Astrocyte of the cerebellum (primary cell): Measurements from ENCODE around the gene GRID2.

Source experiments
- DNase-seq: peaks from one replicate; pipeline ENCODE4 v3.0.0-alpha.2; 2011; ENCODE audit warnings: low read depth
- H3K4me3 ChIP-seq: 2 replicates; pipeline ENCODE4 v1.5.1; 2011; ENCODE audit warnings: mild to moderate bottlenecking, low read depth, low read length, moderate library complexity
- CTCF ChIP-seq: IDR thresholded peaks from 2 replicates; pipeline ENCODE4 v1.5.1; 2012; ENCODE audit warnings: low read length, low read depth, moderate library complexity, mild to moderate bottlenecking; ENCODE audit errors: missing control alignments
- in situ Hi-C: cut with HindIII; loops from 2 replicates; pipeline ENCODE4 v1.10.0; 2017; ENCODE audit warnings: low sequenced_read_pairs

GRID2 gene

DNA sequence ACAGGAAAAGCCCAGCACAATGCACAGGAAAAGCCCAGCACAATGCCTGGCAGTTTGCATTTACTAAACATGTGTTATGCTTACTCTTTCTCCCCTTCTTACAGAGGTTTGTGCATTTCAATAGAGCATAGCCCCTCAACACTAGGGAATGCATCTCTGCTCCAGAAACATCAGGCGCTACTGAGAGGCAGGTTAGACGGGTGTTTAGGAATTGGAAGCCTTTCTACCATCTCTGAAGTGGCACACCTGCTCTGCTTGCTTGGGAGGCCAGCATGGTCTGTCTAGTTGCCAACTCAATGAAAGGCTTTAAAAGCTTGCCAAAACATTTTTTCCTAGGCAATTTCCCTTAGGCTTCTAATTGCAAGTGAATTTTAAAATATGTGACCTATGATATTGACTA lies 55.7 kb downstream of the GRID2 start:
- no peak for TF ChIP-seq CTCF
- no peak for DNase-seq
- in situ Hi-C loops, result no loop called here

GRCh38 chr4:92362028-92362427 lies 58.3 kb downstream of the GRID2 start:
- in situ Hi-C loops, result no loop called here
- H3K4me3 ChIP-seq, result no peak overlapping the region
- no peak for TF ChIP-seq CTCF
- DNase-seq, result no peak

More for the DNA sequence above, 55.7 kb downstream of the GRID2 start:
- H3K4me3 ChIP-seq, result no peak overlapping the region

GRCh38 chr4:92368653-92369052 lies 64.9 kb downstream of the GRID2 start:
- no peak overlapping the region for H3K4me3 ChIP-seq
- no peak for TF ChIP-seq CTCF
- in situ Hi-C loops, result no loop called here
- DNase-seq, result no peak

DNA sequence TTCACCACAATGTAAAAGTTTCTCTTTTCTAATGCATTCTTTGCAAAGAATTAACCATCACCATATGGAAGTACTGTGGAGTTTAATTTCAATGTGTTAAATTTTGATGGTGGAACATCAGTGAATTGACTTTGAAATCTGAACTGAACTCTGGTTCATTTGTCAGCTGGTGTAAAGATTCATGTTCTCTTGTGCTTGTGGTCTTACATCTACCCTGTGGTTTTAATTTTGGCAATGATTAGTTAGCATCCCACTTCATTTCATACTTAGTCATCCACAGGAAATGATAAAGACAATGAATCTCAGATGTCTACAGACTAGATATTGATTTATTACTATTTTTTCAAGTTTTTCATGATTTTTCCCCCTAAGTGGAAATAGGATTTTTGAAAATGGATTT lies 77.8 kb downstream of the GRID2 start:
- DNase-seq, result peak; percentile 31
- in situ Hi-C loops, result no loop called here

GRCh38 chr4:92382128-92382527 lies 78.4 kb downstream of the GRID2 start:
- no peak overlapping the region for H3K4me3 ChIP-seq
- TF ChIP-seq CTCF, result no peak
- in situ Hi-C loops, result no loop called here
- no peak for DNase-seq

More for the DNA sequence above, 77.8 kb downstream of the GRID2 start:
- TF ChIP-seq CTCF, result no peak
- no peak overlapping the region for H3K4me3 ChIP-seq

DNA sequence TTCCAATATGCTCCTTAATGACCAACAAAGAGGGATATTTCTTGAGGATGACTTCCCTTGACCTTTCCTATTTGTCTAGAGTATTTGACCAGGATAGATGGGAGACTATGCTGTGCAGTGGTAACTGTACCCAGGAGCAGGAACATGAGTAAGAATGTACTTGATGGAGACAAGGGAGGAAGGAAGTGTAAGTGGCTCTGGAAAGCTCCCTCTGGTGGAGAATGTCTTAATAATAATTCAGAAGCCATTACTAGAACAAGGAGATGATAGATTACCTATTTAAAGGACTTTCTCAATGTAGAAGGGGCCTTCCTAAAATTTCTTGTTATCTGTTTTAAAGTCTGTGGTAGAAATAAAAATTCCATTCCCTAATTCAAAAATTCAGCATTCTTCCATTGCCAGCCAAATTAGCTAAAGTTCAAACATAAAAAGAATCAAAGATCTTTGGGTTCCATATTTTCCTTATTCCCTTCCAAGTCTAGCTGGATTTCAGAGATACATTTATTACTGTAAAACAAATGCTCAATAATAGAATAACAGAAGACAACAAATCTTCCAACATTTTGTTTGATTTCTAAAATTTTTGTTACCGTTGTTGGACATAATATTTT lies 83.8 kb downstream of the GRID2 start:
- TF ChIP-seq CTCF, result peak; percentile 63
- no peak overlapping the region for H3K4me3 ChIP-seq
- DNase-seq, result peak; percentile 39
- in situ Hi-C loops, result no loop called here
